Stimulated activated naive CD8-positive, alpha-beta T cell treated with anti-CD3 and anti-CD28 coated beads, Interleukin-15, amount 100 ng/mL, for 72 hours (primary cell): ENCODE results near the gene KIR2DL1.
"Not testable (repeated sequence)": the region's sequence is repeated elsewhere in the genome, so short reads cannot be mapped to it uniquely, and the experiment has no call there.

ENCODE experiments used
- ATAC-seq: fragments of 150-1000 bp; cut with Tn5 transposase; 2 replicates; pipeline ENCODE4 v1.10.0; 2021; ENCODE audit warnings: mild to moderate bottlenecking, moderate library complexity
- DNase-seq, 2 donors: peaks; one replicate each; pipeline ENCODE4 v3.0.0; 2021 to 2022
- H3K27ac Mint-ChIP-seq, 2 donors: one replicate each; pipeline ENCODE4 v1.8.0; 2022; ENCODE audit warnings: mild to moderate bottlenecking in 2 of 2, mixed read lengths in 2 of 2, moderate library complexity in 2 of 2
- H3K27me3 Mint-ChIP-seq: one replicate; pipeline ENCODE4 v1.8.0; 2022; ENCODE audit warnings: mixed read lengths
- H3K4me1 Mint-ChIP-seq: one replicate; pipeline ENCODE4 v1.8.0; 2022; ENCODE audit warnings: mild to moderate bottlenecking, mixed read lengths
- H3K4me3 Mint-ChIP-seq, 2 donors: one replicate each; pipeline ENCODE4 v1.8.0; 2022; ENCODE audit warnings: mild to moderate bottlenecking in 2 of 2, mixed read lengths in 2 of 2, moderate library complexity in 1 of 2
- H3K9me3 Mint-ChIP-seq, 2 donors: one replicate each; pipeline ENCODE4 v1.8.0; 2022; ENCODE audit warnings: mixed read lengths in 2 of 2

The KIR2DL1 gene

GRCh38 chr19:54769646-54770045, at the start of gene KIR2DL1:
Gene KIR2DL1 (plus strand): TSS chr19:54769793. CDS start chr19:54769851, 58 bp downstream.
- not testable (repeated sequence) for DNase-seq, H3K4me1 Mint-ChIP-seq, H3K4me3 Mint-ChIP-seq, ATAC-seq
- Mint-ChIP-seq H3K27ac (peak within 1 kb of the TSS in 1 of 2 donors; percentile 1), H3K27me3 (peaks cover 23% of the 10 kb centered on the region), H3K9me3 (peaks cover 11 to 20% of the 10 kb centered on the region in 2 donors)

GRCh38 chr19:54724142-54724541, 45.5 kb upstream of the KIR2DL1 start, which contains the start of gene KIR3DL3:
Gene KIR3DL3 (plus strand): TSS chr19:54724442. CDS start chr19:54724497, 55 bp downstream.
- no peaks in the 10 kb centered on the region for H3K4me1 Mint-ChIP-seq
- peaks cover 17 to 44% of the 10 kb centered on the region in 2 donors for H3K9me3 Mint-ChIP-seq
- ATAC-seq (no peak), DNase-seq (no peak)
- H3K27ac Mint-ChIP-seq: no peak within 1 kb of the TSS
- no peak within 1 kb of the TSS for H3K4me3 Mint-ChIP-seq
- H3K27me3 Mint-ChIP-seq: peaks cover 13% of the 10 kb centered on the region

- H3K27ac Mint-ChIP-seq: no peak overlapping the region
- no peak overlapping the region for H3K4me3 Mint-ChIP-seq
- H3K27me3 Mint-ChIP-seq: peaks cover 16% of the 10 kb centered on the region
- peaks cover 12 to 39% of the 10 kb centered on the region in 2 donors for H3K9me3 Mint-ChIP-seq
- ATAC-seq (no peak), DNase-seq (no peak)
- no peaks in the 10 kb centered on the region for H3K4me1 Mint-ChIP-seq
Observed at GRCh38 chr19:54724644-54725043, 44.9 kb upstream of the KIR2DL1 start.

- H3K4me3 Mint-ChIP-seq: no peak overlapping the region
- DNase-seq (no peak), ATAC-seq (no peak)
- H3K27me3 Mint-ChIP-seq: peaks cover 16% of the 10 kb centered on the region
- no peak overlapping the region for H3K27ac Mint-ChIP-seq
- no peaks in the 10 kb centered on the region for H3K4me1 Mint-ChIP-seq
- H3K9me3 Mint-ChIP-seq: peaks cover 8 to 32% of the 10 kb centered on the region in 2 donors
Observed at GRCh38 chr19:54725321-54725720, 44.3 kb upstream of the KIR2DL1 start.

GRCh38 chr19:54727562-54727961, 42.0 kb upstream of the KIR2DL1 start:
- no peak for ATAC-seq
- peaks cover 9 to 29% of the 10 kb centered on the region in 2 donors for H3K9me3 Mint-ChIP-seq
- no peaks in the 10 kb centered on the region for H3K4me1 Mint-ChIP-seq
- no peak overlapping the region for H3K4me3 Mint-ChIP-seq
- H3K27me3 Mint-ChIP-seq: peaks cover 24% of the 10 kb centered on the region
- DNase-seq: no peak
- no peak overlapping the region for H3K27ac Mint-ChIP-seq

GRCh38 chr19:54728167-54728566, 41.4 kb upstream of the KIR2DL1 start:
- peaks cover 24% of the 10 kb centered on the region for H3K27me3 Mint-ChIP-seq
- no peak overlapping the region for H3K27ac Mint-ChIP-seq
- H3K4me1 Mint-ChIP-seq: no peaks in the 10 kb centered on the region
- H3K4me3 Mint-ChIP-seq: no peak overlapping the region
- DNase-seq: no peak
- H3K9me3 Mint-ChIP-seq: peaks cover 9 to 32% of the 10 kb centered on the region in 2 donors
- ATAC-seq: no peak

- DNase-seq (no peak), ATAC-seq (no peak)
- Mint-ChIP-seq H3K4me1 (no peaks in the 10 kb centered on the region), H3K4me3 (no peak overlapping the region), H3K9me3 (peaks cover 6 to 39% of the 10 kb centered on the region in 2 donors), H3K27ac (no peak overlapping the region), H3K27me3 (peaks cover 24% of the 10 kb centered on the region)
Observed at GRCh38 chr19:54729416-54730188, 40.0 kb upstream of the KIR2DL1 start.

GRCh38 chr19:54731191-54731590, 38.4 kb upstream of the KIR2DL1 start:
- H3K27ac Mint-ChIP-seq: no peak overlapping the region
- ATAC-seq: no peak
- peaks cover 22% of the 10 kb centered on the region for H3K27me3 Mint-ChIP-seq
- DNase-seq: no peak
- H3K4me1 Mint-ChIP-seq: no peaks in the 10 kb centered on the region
- H3K4me3 Mint-ChIP-seq: no peak overlapping the region
- H3K9me3 Mint-ChIP-seq: peaks cover 6 to 30% of the 10 kb centered on the region in 2 donors

- Mint-ChIP-seq H3K27ac (peak within 1 kb of the TSS in 1 of 2 donors; percentile 37), H3K9me3 (peaks cover 0 to 11% of the 10 kb centered on the region in 2 donors)
- H3K27me3 Mint-ChIP-seq, H3K4me1 Mint-ChIP-seq, H3K4me3 Mint-ChIP-seq, ATAC-seq, DNase-seq: not testable (repeated sequence)
Observed at GRCh38 chr19:54738306-54738705, 31.3 kb upstream of the KIR2DL1 start, which contains the start of gene KIR2DL3. Gene KIR2DL3 (plus strand): TSS chr19:54738513. CDS start chr19:54738546, 33 bp downstream.

GRCh38 chr19:54738715-54739114, 30.9 kb upstream of the KIR2DL1 start:
- no peak for ATAC-seq
- Mint-ChIP-seq H3K4me3 (no peak overlapping the region), H3K27ac (peak overlapping the region in 1 of 2 donors; percentile 10), H3K9me3 (peaks cover 0 to 9% of the 10 kb centered on the region in 2 donors), H3K4me1 (no peaks in the 10 kb centered on the region), H3K27me3 (no peaks in the 10 kb centered on the region)
- no peak for DNase-seq

GRCh38 chr19:54739587-54740497, 29.8 kb upstream of the KIR2DL1 start:
- no peak for DNase-seq
- H3K27ac Mint-ChIP-seq: no peak overlapping the region

GRCh38 chr19:54741950-54742349, 27.6 kb upstream of the KIR2DL1 start:
- H3K4me3 Mint-ChIP-seq, H3K27ac Mint-ChIP-seq: not testable (repeated sequence)

More at GRCh38 chr19:54739587-54740497, 29.8 kb upstream of the KIR2DL1 start:
- ATAC-seq: no peak
- no peak overlapping the region for H3K4me3 Mint-ChIP-seq
- H3K4me1 Mint-ChIP-seq: no peaks in the 10 kb centered on the region
- no peaks in the 10 kb centered on the region for H3K9me3 Mint-ChIP-seq
- H3K27me3 Mint-ChIP-seq: no peaks in the 10 kb centered on the region

GRCh38 chr19:54744080-54744479, 25.5 kb upstream of the KIR2DL1 start:
- H3K27ac Mint-ChIP-seq, H3K4me1 Mint-ChIP-seq: not testable (repeated sequence)

More at GRCh38 chr19:54741950-54742349, 27.6 kb upstream of the KIR2DL1 start:
- not testable (repeated sequence) for ATAC-seq, DNase-seq, H3K4me1 Mint-ChIP-seq, H3K27me3 Mint-ChIP-seq, H3K9me3 Mint-ChIP-seq

GRCh38 chr19:54747614-54748322, 21.8 kb upstream of the KIR2DL1 start:
- not testable (repeated sequence) for ATAC-seq, H3K27ac Mint-ChIP-seq, DNase-seq, H3K4me3 Mint-ChIP-seq, H3K4me1 Mint-ChIP-seq, H3K9me3 Mint-ChIP-seq
- H3K27me3 Mint-ChIP-seq: peaks cover 22% of the 10 kb centered on the region

More at GRCh38 chr19:54744080-54744479, 25.5 kb upstream of the KIR2DL1 start:
- peaks cover 12% of the 10 kb centered on the region for H3K27me3 Mint-ChIP-seq
- not testable (repeated sequence) for ATAC-seq, H3K4me3 Mint-ChIP-seq, H3K9me3 Mint-ChIP-seq, DNase-seq

- not testable (repeated sequence) for H3K9me3 Mint-ChIP-seq, ATAC-seq, DNase-seq, H3K4me1 Mint-ChIP-seq, H3K4me3 Mint-ChIP-seq, H3K27ac Mint-ChIP-seq
- peaks cover 25% of the 10 kb centered on the region for H3K27me3 Mint-ChIP-seq
Observed at GRCh38 chr19:54750276-54750675, 19.3 kb upstream of the KIR2DL1 start.
